ENCODE data around the gene TMEM272. TPM values are rescaled to one million over a fixed set of nuclear protein-coding genes. Genes with fewer than 3 reads are reported as not detected.
A peak's percentile ranks its signal among the peaks of the same experiment; 100 is the strongest.

The TMEM272 gene
- total RNA-seq: not detected in 2 replicates

- TF ChIP-seq, protein P1, sequence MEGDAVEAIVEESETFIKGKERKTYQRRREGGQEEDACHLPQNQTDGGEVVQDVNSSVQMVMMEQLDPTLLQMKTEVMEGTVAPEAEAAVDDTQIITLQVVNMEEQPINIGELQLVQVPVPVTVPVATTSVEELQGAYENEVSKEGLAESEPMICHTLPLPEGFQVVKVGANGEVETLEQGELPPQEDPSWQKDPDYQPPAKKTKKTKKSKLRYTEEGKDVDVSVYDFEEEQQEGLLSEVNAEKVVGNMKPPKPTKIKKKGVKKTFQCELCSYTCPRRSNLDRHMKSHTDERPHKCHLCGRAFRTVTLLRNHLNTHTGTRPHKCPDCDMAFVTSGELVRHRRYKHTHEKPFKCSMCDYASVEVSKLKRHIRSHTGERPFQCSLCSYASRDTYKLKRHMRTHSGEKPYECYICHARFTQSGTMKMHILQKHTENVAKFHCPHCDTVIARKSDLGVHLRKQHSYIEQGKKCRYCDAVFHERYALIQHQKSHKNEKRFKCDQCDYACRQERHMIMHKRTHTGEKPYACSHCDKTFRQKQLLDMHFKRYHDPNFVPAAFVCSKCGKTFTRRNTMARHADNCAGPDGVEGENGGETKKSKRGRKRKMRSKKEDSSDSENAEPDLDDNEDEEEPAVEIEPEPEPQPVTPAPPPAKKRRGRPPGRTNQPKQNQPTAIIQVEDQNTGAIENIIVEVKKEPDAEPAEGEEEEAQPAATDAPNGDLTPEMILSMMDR (conservative IDR thresholded peaks at IDR 0.05; ENCODE audit: low read depth, low read length): peak; percentile 96
- H3K4me3 ChIP-seq (ENCODE audit: low read depth, low read length): peak within 1 kb of the TSS; percentile 43
- DNase-seq (ENCODE audit: low read depth): no peak
These were observed at the start of gene TMEM272 for GRCh38 chr13:51844862-51845573. Gene TMEM272 (minus strand): TSS chr13:51845177. CDS start chr13:51838530, 6,647 bp downstream.

DNA sequence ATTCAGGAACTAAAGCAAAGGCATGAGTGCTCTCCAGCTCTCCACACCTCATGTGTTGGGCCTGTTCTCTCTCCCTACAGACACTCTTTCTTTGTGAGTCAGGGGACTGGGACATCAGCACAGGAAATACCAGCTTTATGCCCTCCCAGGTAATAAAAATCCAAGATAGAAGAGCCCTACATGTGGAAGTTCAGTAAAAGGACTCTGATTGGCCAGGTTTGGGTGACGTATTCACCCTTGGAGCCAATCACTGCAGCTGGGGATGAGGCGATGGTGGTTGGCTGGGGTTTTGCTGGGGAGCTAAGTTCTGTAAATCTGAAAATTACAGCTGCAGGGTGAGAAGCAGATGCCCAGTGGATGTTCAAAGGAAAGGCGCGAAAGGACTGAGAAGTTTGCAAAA lies 49.3 kb upstream of the TMEM272 start:
- DNase-seq (ENCODE audit: low read depth): no peak
- H3K4me3 ChIP-seq (ENCODE audit: low read depth, low read length): no peak overlapping the region
- TF ChIP-seq, protein P1 (conservative IDR thresholded peaks at IDR 0.05; ENCODE audit: low read depth, low read length): no peak

DNA sequence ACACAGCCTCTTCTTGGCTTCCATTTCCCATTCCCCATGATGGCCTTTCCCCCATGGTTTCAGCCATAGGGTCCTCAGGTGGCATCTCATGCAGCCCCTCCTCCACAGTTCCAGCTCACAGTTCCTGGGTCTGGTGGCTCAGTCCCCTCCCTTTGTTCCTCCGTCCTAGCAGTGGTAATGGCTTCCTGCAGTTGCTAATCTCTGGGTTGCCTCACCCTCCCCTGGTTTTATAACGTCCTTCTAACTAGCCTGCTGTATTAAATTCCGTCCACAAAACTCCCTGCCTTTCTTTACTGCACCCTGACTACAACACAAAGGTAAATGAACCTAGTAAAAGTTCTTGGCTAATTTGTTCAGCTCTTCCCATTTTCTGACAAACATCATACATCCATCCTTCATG lies 47.7 kb upstream of the TMEM272 start:
- TF ChIP-seq, protein P1 (conservative IDR thresholded peaks at IDR 0.05; ENCODE audit: low read depth, low read length): no peak
- no peak overlapping the region for H3K4me3 ChIP-seq (ENCODE audit: low read depth, low read length)
- no peak for DNase-seq (ENCODE audit: low read depth)

DNA sequence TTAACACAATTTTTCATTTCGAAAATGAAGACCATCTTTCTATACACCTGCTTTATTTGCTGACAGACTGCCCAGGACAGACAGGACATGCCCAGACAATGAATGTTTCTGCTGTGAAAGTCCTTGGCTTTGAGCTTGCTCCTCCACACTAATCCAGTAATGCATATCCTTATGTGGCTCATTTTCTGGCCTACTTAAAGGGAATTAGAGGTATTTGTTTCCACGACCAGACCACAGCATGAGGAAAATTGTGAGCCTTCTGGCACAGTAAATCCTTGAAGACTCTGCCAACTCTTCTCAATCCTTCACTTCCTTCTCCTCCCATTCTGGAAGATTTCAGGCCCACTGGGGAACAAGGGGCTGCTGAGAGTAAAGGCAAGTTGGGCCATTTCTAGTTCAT lies 42.5 kb upstream of the TMEM272 start:
- H3K4me3 ChIP-seq (ENCODE audit: low read depth, low read length): no peak overlapping the region
- TF ChIP-seq, protein P1 (conservative IDR thresholded peaks at IDR 0.05; ENCODE audit: low read depth, low read length): no peak
- no peak for DNase-seq (ENCODE audit: low read depth)

- no peak overlapping the region for H3K4me3 ChIP-seq (ENCODE audit: low read depth, low read length)
- DNase-seq (ENCODE audit: low read depth): no peak
- TF ChIP-seq, protein P1 (conservative IDR thresholded peaks at IDR 0.05; ENCODE audit: low read depth, low read length): no peak
These were observed 40.7 kb upstream of the TMEM272 start for GRCh38 chr13:51885651-51886050.

DNA sequence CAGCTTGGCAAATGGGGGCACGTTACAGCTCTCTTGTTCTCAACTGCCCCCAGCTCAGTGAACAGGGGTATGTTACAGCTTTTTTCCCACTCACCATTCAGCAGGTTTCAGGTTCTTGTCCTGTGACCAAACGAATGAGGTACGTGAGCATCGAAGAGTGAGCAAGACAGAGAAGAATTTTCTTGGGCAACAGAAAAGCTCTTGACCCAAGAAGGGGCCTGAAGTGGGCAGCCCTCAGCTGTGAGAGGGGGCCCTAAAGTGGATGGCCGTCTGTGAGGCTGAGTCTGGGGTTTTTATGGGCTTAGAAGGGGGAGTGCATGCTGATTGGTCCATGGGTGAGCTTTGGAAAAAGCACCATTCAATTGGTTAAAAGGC lies 38.2 kb upstream of the TMEM272 start:
- TF ChIP-seq, protein P1 (conservative IDR thresholded peaks at IDR 0.05; ENCODE audit: low read depth, low read length): no peak
- no peak for DNase-seq (ENCODE audit: low read depth)
- no peak overlapping the region for H3K4me3 ChIP-seq (ENCODE audit: low read depth, low read length)
